H1 (cell line): ENCODE measurements around the gene KPRP. TPM values are rescaled to one million over a fixed set of nuclear protein-coding genes. Genes with fewer than 3 reads are reported as not detected.

Experiments used
- CTCF ChIA-PET: fragments of 300-600 bp; sonication (Branson Sonifier 250); formaldehyde crosslinking; loops from one replicate; lab custom pipeline; 2021; ENCODE audit not compliant: partially characterized antibody; lab: Charles Lee
- POLR2A ChIA-PET: fragments of 300-600 bp; sonication (Branson Sonifier 250); formaldehyde crosslinking; loops from one replicate; lab custom pipeline; 2021; ENCODE audit warnings: inconsistent platforms; ENCODE audit not compliant: partially characterized antibody; lab: Charles Lee
- DNase-seq, 2 experiments: peaks; one replicate each; pipeline versions ENCODE4 v3.0.0 to v3.0.0-alpha.2; 2010 to 2022; ENCODE audit warnings: low spot score in 2 of 2, low read depth in 1 of 2, mixed read lengths in 1 of 2
- FAIRE-seq: peaks from 2 replicates; lab custom pipeline; 2011; peaks lifted over from hg19 to GRCh38; lab: Jason Lieb, UNC
- H2AFZ ChIP-seq: 2 replicates; pipeline ENCODE4 v1.8.1; 2012; ENCODE audit warnings: low read length, inconsistent platforms
- H2AK5ac ChIP-seq: 2 replicates; pipeline ENCODE4 v1.6.1; 2013; ENCODE audit warnings: low read depth, low read length
- H2BK120ac ChIP-seq: replicated peaks from 2 replicates; pipeline ENCODE3; 2013; ENCODE audit warnings: low read depth, low read length, inconsistent platforms
- H2BK12ac ChIP-seq: 2 replicates; pipeline ENCODE4 v1.6.1; 2013; ENCODE audit warnings: low read depth, low read length
- H2BK15ac ChIP-seq: 2 replicates; pipeline ENCODE4 v1.6.1; 2013; ENCODE audit warnings: low read length
- H2BK20ac ChIP-seq: 2 replicates; pipeline ENCODE4 v1.6.1; 2013; ENCODE audit warnings: low read length
- H2BK5ac ChIP-seq: 2 replicates; pipeline ENCODE4 v1.6.1; 2013; ENCODE audit warnings: low read depth, low read length
- H3K14ac ChIP-seq: 2 replicates; pipeline ENCODE4 v1.6.1; 2013; ENCODE audit warnings: inconsistent platforms; ENCODE audit not compliant: insufficient read length
- H3K18ac ChIP-seq: 2 replicates; pipeline ENCODE4 v1.6.1; 2013; ENCODE audit warnings: low read length; ENCODE audit errors: extremely low read depth
- H3K23ac ChIP-seq: 2 replicates; pipeline ENCODE4 v1.6.1; 2013; ENCODE audit warnings: inconsistent platforms; ENCODE audit not compliant: insufficient read length
- H3K23me2 ChIP-seq: 2 replicates; pipeline ENCODE4 v1.6.1; 2013; ENCODE audit warnings: low read depth, low read length
- H3K27ac ChIP-seq: 2 replicates; pipeline ENCODE4 v1.6.1; 2011; ENCODE audit warnings: low read depth, low read length, inconsistent platforms
- H3K27me3 ChIP-seq, 4 experiments: replicated peaks in 1 of 4; 1 replicate in 1 of 4; 2 replicates in 3 of 4; pipeline versions ENCODE4 v1.6.1 to v1.8.1; 2011 to 2013; ENCODE audit warnings: low read length in 3 of 4, mild to moderate bottlenecking in 3 of 4, inconsistent platforms in 2 of 4, mixed read lengths in 2 of 4, moderate library complexity in 1 of 4; ENCODE audit not compliant: control insufficient read depth in 3 of 4, insufficient read depth in 3 of 4; ENCODE audit errors: extremely low read depth in 1 of 4
- H3K36me3 ChIP-seq, 4 experiments: 2 replicates each; pipeline versions ENCODE4 v1.6.1 to v1.8.1; 2011 to 2013; ENCODE audit warnings: mild to moderate bottlenecking in 4 of 4, low read length in 3 of 4, moderate library complexity in 2 of 4, control low read depth in 1 of 4, inconsistent platforms in 1 of 4; ENCODE audit not compliant: insufficient read depth in 4 of 4, control insufficient read depth in 2 of 4
- H3K4ac ChIP-seq: replicated peaks from 2 replicates; pipeline ENCODE3; 2013; ENCODE audit warnings: low read length, low read depth, mixed read lengths, inconsistent platforms; ENCODE audit not compliant: insufficient read length
- H3K4me1 ChIP-seq, 4 experiments: replicated peaks in 1 of 4; 1 replicate in 1 of 4; 2 replicates in 3 of 4; pipeline versions ENCODE4 v1.6.1 to v1.8.1; 2011 to 2013; ENCODE audit warnings: low read length in 3 of 4, inconsistent platforms in 2 of 4, mixed read lengths in 1 of 4; ENCODE audit not compliant: insufficient read depth in 4 of 4, control insufficient read depth in 3 of 4
- H3K4me2 ChIP-seq, 2 experiments: 2 replicates each; pipeline versions ENCODE4 v1.6.1 to v1.8.1; 2011 to 2013; ENCODE audit warnings: low read depth in 2 of 2, low read length in 2 of 2, control low read depth in 1 of 2, inconsistent platforms in 1 of 2, mild to moderate bottlenecking in 1 of 2; ENCODE audit not compliant: insufficient read depth in 1 of 2
- H3K4me3 ChIP-seq, 4 experiments: fragments of 200-600, 300-600 bp in 1 of 4; sonication (generic), shearing (Covaris generic), sonication (Bioruptor Twin) in 1 of 4; 2 replicates each; pipeline versions ENCODE4 v1.5.1 to v1.8.1; 2011 to 2016; ENCODE audit warnings: low read length in 4 of 4, low read depth in 3 of 4, control low read depth in 2 of 4, inconsistent platforms in 2 of 4, mild to moderate bottlenecking in 2 of 4, mixed read lengths in 1 of 4, moderate library complexity in 1 of 4; ENCODE audit not compliant: insufficient read depth in 2 of 4; ENCODE audit errors: extremely low read depth in 1 of 4
- H3K56ac ChIP-seq: replicated peaks from 2 replicates; pipeline ENCODE3; 2013; ENCODE audit warnings: low read depth, mild to moderate bottlenecking, mixed read lengths, low read length, inconsistent platforms; ENCODE audit not compliant: insufficient read length
- H3K79me1 ChIP-seq: 2 replicates; pipeline ENCODE4 v1.6.1; 2013; ENCODE audit warnings: low read depth, low read length, control low read depth
- H3K79me2 ChIP-seq, 2 experiments: 2 replicates each; pipeline versions ENCODE4 v1.6.1 to v1.8.1; 2012 to 2013; ENCODE audit warnings: low read length in 2 of 2, mild to moderate bottlenecking in 2 of 2, inconsistent platforms in 1 of 2; ENCODE audit not compliant: insufficient read depth in 2 of 2, control insufficient read depth in 1 of 2
- H3K9ac ChIP-seq, 4 experiments: replicated peaks in 1 of 4; 1 replicate in 1 of 4; 2 replicates in 3 of 4; pipeline versions ENCODE4 v1.6.1 to v1.8.1; 2011 to 2013; ENCODE audit warnings: low read depth in 3 of 4, low read length in 3 of 4, control low read depth in 2 of 4, mild to moderate bottlenecking in 2 of 4, moderate library complexity in 2 of 4, inconsistent platforms in 1 of 4; ENCODE audit errors: extremely low read depth in 1 of 4
- H3K9me3 ChIP-seq, 2 experiments: 2 replicates each; pipeline versions ENCODE4 v1.6.1 to v1.8.1; 2012 to 2013; ENCODE audit warnings: mild to moderate bottlenecking in 2 of 2, moderate library complexity in 2 of 2, control low read depth in 1 of 2, inconsistent platforms in 1 of 2, low read depth in 1 of 2, low read length in 1 of 2, mixed read lengths in 1 of 2; ENCODE audit not compliant: insufficient read depth in 2 of 2
- H4K20me1 ChIP-seq, 2 experiments: replicated peaks in 1 of 2; 2 replicates each; pipeline versions ENCODE3 to v1.8.1; 2011 to 2013; ENCODE audit warnings: inconsistent platforms in 2 of 2, low read length in 2 of 2, mild to moderate bottlenecking in 1 of 2; ENCODE audit not compliant: insufficient read depth in 2 of 2, control insufficient read depth in 1 of 2
- H4K5ac ChIP-seq: 2 replicates; pipeline ENCODE4 v1.6.1; 2013; ENCODE audit warnings: low read length, low read depth, mixed read lengths, inconsistent platforms; ENCODE audit not compliant: insufficient read length
- H4K8ac ChIP-seq: 2 replicates; pipeline ENCODE4 v1.8.0; 2013; ENCODE audit warnings: mild to moderate bottlenecking, moderate library complexity, low read length, inconsistent platforms; ENCODE audit not compliant: insufficient read depth; ENCODE audit errors: extremely low read depth
- H4K91ac ChIP-seq: replicated peaks from 2 replicates; pipeline ENCODE3; 2013; ENCODE audit warnings: low read length, mixed read lengths, inconsistent platforms; ENCODE audit not compliant: insufficient read length
- BRCA1 ChIP-seq: IDR thresholded peaks from 2 replicates; pipeline ENCODE4 v1.6.1; 2012; ENCODE audit warnings: low read depth, low read length, improper control_type of control experiment
- CBX8 ChIP-seq: fragments of 300-800, 300-1000 bp; sonication (generic); IDR thresholded peaks from 2 replicates; pipeline ENCODE4 v1.7.1; 2016; ENCODE audit warnings: low read depth, low read length, borderline replicate concordance
- CHD1 ChIP-seq: IDR thresholded peaks from 2 replicates; pipeline ENCODE4 v1.6.1; 2012; ENCODE audit warnings: low read depth, low read length, improper control_type of control experiment
- GABPA ChIP-seq: IDR thresholded peaks from 2 replicates; pipeline ENCODE4 v1.6.1; 2011; ENCODE audit warnings: mild to moderate bottlenecking, low read length, moderate library complexity, borderline replicate concordance; ENCODE audit not compliant: insufficient read depth
- HDAC6 ChIP-seq: IDR thresholded peaks from one replicate; pipeline ENCODE4 v1.7.1; 2012; ENCODE audit warnings: low read depth, mild to moderate bottlenecking, inconsistent platforms, low read length, moderate library complexity
- JUN ChIP-seq: IDR thresholded peaks from 2 replicates; pipeline ENCODE4 v1.6.1; 2011; ENCODE audit warnings: low read depth, mild to moderate bottlenecking, improper control_type of control experiment, low read length
- MAFK ChIP-seq: IDR thresholded peaks from 2 replicates; pipeline ENCODE4 v1.6.1; 2012; ENCODE audit warnings: low read depth, mild to moderate bottlenecking, improper control_type of control experiment, low read length
- NRF1 ChIP-seq: IDR thresholded peaks from 2 replicates; pipeline ENCODE4 v1.6.1; 2011; ENCODE audit warnings: mild to moderate bottlenecking, low read depth, low read length, improper control_type of control experiment
- SAP30 ChIP-seq: fragments of 300-600 bp; sonication (generic); IDR thresholded peaks from 2 replicates; pipeline ENCODE4 v1.7.1; 2012; ENCODE audit warnings: low read length, moderate library complexity, mild to moderate bottlenecking, inconsistent platforms; ENCODE audit not compliant: insufficient read depth, insufficient replicate concordance
- TBP ChIP-seq: IDR thresholded peaks from 2 replicates; pipeline ENCODE4 v1.6.1; 2011; ENCODE audit warnings: low read depth, low read length, improper control_type of control experiment
- WGBS, 2 experiments: shearing (Covaris generic) in 1 of 2; methylation state at CpG; one replicate each; pipeline versions ENCODE4 v1.1.6 to v1.1.7; 2013 to 2015; ENCODE audit warnings: low lambda C conversion rate in 2 of 2, mixed read lengths in 2 of 2, inconsistent platforms in 1 of 2, low coverage in 1 of 2, missing lambda C conversion rate in 1 of 2; ENCODE audit not compliant: insufficient replicate concordance in 2 of 2, insufficient coverage in 1 of 2, insufficient read length in 1 of 2; ENCODE audit errors: extremely low coverage in 1 of 2, missing lambda C conversion rate in 1 of 2; 5-methylcytosine and 5-hydroxymethylcytosine counted together
- polyA plus RNA-seq, 7 experiments: library from polyadenylated mRNA; depleted of rRNA in 3 of 7; stranded (reverse) in 5 of 7; unstranded in 2 of 7; fragments of >200 nt in 5 of 7; fragments of 200-250 nt in 2 of 7; gene quantifications; 1 replicate in 5 of 7; 2 replicates in 1 of 7; 4 replicates in 1 of 7; pipeline versions ENCODE4 v1.2.1 to v1.2.3, GENCODE V29; 2011 to 2013; ENCODE audit warnings: missing spikeins in 2 of 7, mixed read lengths in 2 of 7
- total RNA-seq: library from RNA; stranded (reverse); fragmentation: NEBNext Ultra II Directional; extraction: Animal tissue kit (Norgen Biotek cat#: 25700); gene quantifications from 2 replicates; pipeline ENCODE4 v1.2.1, GENCODE V29; 2021

KPRP gene
- total and polyA plus RNA-seq, 2 of the 8 experiments (the other 6 are each of a cell fraction or from before 2014, with no cell fraction given) = not detected

DNA sequence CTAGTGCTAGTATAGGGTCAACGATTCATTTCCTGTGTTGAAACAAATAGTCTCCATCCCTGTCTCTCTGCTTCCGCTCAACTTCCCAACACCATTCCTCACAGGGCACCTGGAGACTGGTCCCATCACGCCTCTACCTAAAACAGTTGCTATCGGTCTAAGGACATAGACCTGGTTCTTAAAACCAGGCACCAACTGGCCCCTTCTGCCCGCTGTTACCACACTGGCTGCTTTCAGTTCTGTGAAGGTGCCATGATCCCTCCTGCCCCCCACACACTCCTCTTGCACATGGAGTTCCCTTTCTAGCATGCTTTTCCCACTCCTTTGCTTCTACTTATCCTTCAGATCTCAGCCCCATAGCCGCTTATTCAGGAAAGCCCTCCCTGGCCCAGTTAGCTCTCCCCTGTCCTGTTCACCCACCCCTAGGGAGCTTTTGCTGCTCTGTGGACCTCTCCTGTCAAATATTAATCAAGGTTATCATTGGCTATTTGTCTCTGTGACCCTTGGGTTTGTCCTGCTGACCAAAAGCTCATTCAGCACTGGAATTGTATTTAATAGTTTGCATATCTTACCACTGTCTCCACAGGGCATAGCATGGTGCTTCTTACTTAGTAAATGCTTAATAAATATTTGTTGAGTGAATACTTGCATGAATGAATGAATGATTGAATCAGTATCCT, 11.9 kb upstream of the KPRP start:
- H4K5ac ChIP-seq = no peak overlapping the region
- no peak overlapping the region for H3K18ac ChIP-seq
- ChIA-PET POLR2A (no interaction called here), CTCF (no interaction called here)
- H3K4me1 ChIP-seq = no peaks in the 10 kb centered on the region
- H3K27ac ChIP-seq = no peak overlapping the region
- no peak overlapping the region for H3K4me3 ChIP-seq
- no peak overlapping the region for H2BK12ac ChIP-seq
- no peak overlapping the region for H3K9ac ChIP-seq
- peaks cover 80 to 88% of the 10 kb centered on the region in 2 experiments for H3K9me3 ChIP-seq
- H2BK20ac ChIP-seq = no peak overlapping the region
- no peaks in the 10 kb centered on the region for H3K79me2 ChIP-seq
- H3K14ac ChIP-seq = no peak overlapping the region
- H2BK5ac ChIP-seq = no peak overlapping the region
- DNase-seq (no peak), FAIRE-seq (no peak)
- H2AFZ ChIP-seq = no peak overlapping the region
- no peaks in the 10 kb centered on the region for H3K79me1 ChIP-seq
- no peaks in the 10 kb centered on the region; a peak in 2 of 8 replicates for H3K36me3 ChIP-seq
- H4K8ac ChIP-seq = no peak overlapping the region
- H2AK5ac ChIP-seq = no peak overlapping the region
- no peak overlapping the region for H3K4ac ChIP-seq
- no peak overlapping the region for H3K4me2 ChIP-seq
- no peak overlapping the region for H3K56ac ChIP-seq
- no peaks in the 10 kb centered on the region for H3K27me3 ChIP-seq
- H3K23ac ChIP-seq = no peak overlapping the region
- H3K23me2 ChIP-seq = no peaks in the 10 kb centered on the region
- 81% methylated on average over 6 of the region's 6 CpGs; no CpG with 5 or more reads in 1 of the 2 experiments for WGBS, 2 experiments
- H4K20me1 ChIP-seq = no peaks in the 10 kb centered on the region
- H4K91ac ChIP-seq = no peak overlapping the region
- no peak overlapping the region for H2BK15ac ChIP-seq
- H2BK120ac ChIP-seq = no peak overlapping the region
- TF ChIP-seq JUN (no peak), CBX8 (no peak), NRF1 (no peak), HDAC6 (no peak), TBP (no peak), MAFK (no peak), BRCA1 (no peak), SAP30 (no peak), GABPA (no peak), CHD1 (no peak)
